ENCODE measurements around the gene ADGRF4.
"Not testable (repeated sequence)": the region's sequence is repeated elsewhere in the genome, so short reads cannot be mapped to it uniquely, and the experiment has no call there.

Gene ADGRF4

DNA sequence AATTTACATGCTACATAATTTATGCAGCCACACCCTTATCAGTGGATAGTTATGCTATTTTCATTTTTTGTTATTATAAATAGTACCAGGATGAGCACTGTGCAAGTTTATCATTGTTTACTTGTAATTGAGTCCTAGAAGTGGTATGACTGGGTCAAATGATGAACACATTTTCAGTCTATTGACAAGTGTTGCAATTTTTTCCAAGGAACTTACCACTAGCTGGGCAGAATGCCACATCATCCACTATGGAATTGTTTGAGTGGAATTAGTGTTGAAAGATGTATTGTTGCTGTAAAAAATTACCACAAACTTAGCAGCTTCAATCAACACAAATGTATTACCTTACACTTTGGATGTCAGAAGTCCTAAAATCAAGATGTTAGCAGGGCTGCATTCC lies 45.4 kb downstream of the ADGRF4 start:
- TF ChIP-seq, protein P1, sequence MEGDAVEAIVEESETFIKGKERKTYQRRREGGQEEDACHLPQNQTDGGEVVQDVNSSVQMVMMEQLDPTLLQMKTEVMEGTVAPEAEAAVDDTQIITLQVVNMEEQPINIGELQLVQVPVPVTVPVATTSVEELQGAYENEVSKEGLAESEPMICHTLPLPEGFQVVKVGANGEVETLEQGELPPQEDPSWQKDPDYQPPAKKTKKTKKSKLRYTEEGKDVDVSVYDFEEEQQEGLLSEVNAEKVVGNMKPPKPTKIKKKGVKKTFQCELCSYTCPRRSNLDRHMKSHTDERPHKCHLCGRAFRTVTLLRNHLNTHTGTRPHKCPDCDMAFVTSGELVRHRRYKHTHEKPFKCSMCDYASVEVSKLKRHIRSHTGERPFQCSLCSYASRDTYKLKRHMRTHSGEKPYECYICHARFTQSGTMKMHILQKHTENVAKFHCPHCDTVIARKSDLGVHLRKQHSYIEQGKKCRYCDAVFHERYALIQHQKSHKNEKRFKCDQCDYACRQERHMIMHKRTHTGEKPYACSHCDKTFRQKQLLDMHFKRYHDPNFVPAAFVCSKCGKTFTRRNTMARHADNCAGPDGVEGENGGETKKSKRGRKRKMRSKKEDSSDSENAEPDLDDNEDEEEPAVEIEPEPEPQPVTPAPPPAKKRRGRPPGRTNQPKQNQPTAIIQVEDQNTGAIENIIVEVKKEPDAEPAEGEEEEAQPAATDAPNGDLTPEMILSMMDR (IDR thresholded peaks at IDR 0.05; ENCODE audit: insufficient read depth, missing control alignments) = no peak
- DNase-seq (ENCODE audit: insufficient read length, low spot score) (no peak), FAIRE-seq (no peak)

DNA sequence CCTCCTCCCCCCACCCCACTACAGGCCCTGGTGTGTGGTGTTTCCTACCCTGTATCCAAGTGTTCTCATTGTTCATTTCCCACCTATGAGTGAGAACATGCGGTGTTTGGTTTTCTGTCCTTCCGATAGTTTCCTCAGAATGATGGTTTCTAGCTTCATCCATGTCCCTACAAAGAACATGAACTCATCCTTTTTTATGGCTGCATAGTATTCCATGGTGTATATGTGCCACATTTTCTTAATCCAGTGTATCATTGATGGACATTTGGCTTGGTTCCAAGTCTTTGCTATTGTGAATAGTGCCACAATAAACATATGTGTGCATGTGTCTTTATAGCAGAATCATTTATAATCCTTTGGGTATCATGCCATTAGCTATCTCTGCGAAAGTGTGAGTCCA lies 46.9 kb downstream of the ADGRF4 start:
- not testable (repeated sequence) for DNase-seq (ENCODE audit: insufficient read length, low spot score); FAIRE-seq

DNA sequence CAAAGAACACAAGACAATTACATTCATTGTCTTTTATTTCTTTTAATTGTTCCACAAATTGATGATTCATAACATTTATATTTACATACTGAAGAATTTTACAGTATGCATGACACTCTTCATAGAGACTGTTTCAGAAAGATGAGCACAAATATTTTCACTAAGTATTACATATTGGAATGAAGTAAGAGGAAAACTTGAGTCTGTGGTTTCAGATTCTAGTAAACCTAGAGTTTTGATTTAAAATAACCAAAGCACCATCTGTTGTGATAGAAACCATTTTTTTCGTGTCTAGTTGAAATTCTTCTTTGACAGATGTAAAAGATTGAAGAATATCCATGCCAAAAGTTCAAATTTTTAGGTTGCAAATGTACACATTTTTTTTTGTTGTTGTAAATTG lies 51.4 kb downstream of the ADGRF4 start:
- no peak for FAIRE-seq
- TF ChIP-seq, protein P1 (IDR thresholded peaks at IDR 0.05; ENCODE audit: insufficient read depth, missing control alignments) = no peak
- no peak for DNase-seq (ENCODE audit: insufficient read length, low spot score)

DNA sequence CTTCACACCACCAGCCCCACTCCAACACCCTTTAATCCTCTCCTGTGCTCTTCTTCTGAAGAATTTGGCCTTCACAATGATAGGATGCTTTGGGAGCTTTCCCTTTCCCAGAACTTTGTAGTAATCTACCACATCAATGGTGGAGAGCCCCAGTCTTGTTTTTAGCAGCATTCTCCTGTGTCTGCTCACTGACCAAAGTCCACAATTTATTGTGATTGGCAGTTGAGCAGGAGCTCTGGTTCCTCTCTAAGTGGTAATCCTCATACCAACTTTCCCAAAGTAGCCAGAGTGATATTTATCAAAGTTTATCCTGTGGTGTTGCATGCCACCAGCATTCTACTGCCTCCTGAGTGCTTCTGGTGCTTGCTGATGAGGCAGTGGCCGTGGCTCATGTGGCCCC lies 54.4 kb downstream of the ADGRF4 start:
- TF ChIP-seq, protein P1 (IDR thresholded peaks at IDR 0.05; ENCODE audit: insufficient read depth, missing control alignments) = no peak
- FAIRE-seq = no peak

DNA sequence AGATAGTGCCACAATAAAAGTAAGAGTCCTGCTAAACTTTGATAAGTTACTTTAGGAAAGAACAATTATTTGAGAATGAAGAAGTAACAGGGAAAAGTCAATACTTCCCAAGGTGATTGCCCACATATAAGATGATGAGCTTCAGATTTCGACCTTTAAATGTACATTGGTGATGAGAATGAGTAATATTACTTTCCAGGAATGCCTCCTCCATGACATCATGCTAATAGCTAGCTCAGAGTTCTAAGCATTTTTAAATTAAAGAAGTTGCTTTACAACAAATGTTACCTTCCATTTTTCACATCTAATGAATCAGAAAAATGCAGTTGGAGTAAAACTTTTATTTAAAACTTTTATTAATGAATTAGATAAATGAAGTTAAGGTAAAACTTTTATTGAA lies 61.0 kb downstream of the ADGRF4 start:
- TF ChIP-seq, protein P1 (IDR thresholded peaks at IDR 0.05; ENCODE audit: insufficient read depth, missing control alignments) = no peak
- no peak for FAIRE-seq
- DNase-seq (ENCODE audit: insufficient read length, low spot score) = no peak

More for the DNA sequence above, 54.4 kb downstream of the ADGRF4 start:
- no peak for DNase-seq (ENCODE audit: insufficient read length, low spot score)

DNA sequence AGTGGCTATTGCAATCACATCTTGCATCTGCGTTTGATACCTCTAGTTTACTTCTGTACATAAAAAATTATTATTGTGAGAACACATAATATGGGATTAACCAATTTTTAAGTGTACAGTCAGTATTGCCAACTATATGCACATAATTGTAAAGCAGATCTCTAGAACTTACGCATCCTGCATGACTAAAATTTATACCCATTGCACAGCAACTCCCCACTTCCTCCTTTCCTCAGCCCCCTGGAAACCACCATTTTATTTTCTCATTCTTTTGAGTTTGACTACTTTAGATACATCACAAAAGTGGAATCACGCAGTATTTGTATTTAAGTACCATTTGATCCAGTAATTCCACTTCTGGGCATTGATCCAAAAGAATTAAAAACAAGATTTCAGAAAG lies 64.1 kb downstream of the ADGRF4 start:
- TF ChIP-seq, protein P1 (IDR thresholded peaks at IDR 0.05; ENCODE audit: insufficient read depth, missing control alignments) = no peak
- DNase-seq (ENCODE audit: insufficient read length, low spot score) (no peak), FAIRE-seq (no peak)

DNA sequence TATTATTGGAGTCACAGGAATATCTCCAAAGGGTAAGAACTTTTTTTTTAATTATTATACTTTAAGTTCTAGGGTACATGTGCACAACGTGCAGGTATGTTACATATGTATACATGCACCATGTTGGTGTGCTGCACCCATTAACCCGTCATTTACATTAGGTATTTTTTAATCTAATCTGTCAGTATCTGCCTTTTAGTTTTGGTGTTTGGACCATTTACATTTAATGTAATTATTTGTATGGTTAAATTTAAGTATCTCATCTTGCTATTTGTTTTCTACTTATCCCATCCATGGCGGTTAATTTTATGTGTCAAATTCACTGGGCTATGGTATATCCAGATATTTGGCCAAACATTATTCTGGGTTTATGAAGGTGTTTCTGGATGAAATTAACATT lies 68.1 kb downstream of the ADGRF4 start:
- FAIRE-seq (no peak), DNase-seq (ENCODE audit: insufficient read length, low spot score) (no peak)
- TF ChIP-seq, protein P1 (IDR thresholded peaks at IDR 0.05; ENCODE audit: insufficient read depth, missing control alignments) = no peak

DNA sequence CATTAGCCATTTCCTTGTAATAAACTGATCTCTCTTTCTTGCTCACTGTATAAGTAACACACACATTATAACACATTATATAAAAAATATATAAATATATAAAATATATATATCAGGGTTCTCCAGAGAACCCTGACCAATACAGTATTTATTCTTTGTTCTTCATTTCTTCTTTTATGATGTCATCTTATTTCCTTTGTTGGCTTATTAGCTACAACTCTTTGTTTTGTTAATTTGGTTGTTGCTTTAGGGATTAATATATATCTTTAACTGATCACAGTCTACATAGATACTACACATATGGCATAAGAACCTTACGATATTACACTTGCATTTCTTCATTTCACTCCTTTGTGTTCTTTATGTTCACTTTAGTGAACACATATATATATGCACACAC lies 68.7 kb downstream of the ADGRF4 start:
- no peak for DNase-seq (ENCODE audit: insufficient read length, low spot score)
- TF ChIP-seq, protein P1 (IDR thresholded peaks at IDR 0.05; ENCODE audit: insufficient read depth, missing control alignments) = no peak
- FAIRE-seq = no peak

All from D721Med (cell line).